ENCODE measurements around the gene MAP2K5.

MAP2K5 gene

GRCh38 chr15:67799801-67800205 lies 257.3 kb downstream of the MAP2K5 start:
- H3K4me3 ChIP-seq (ENCODE audit: low read length), result no peak overlapping the region
- TF ChIP-seq CTCF (conservative IDR thresholded peaks at IDR 0.05; ENCODE audit: low read depth, low read length), result no peak
- DNase-seq (ENCODE audit: low read depth), result no peak

- no peak for DNase-seq (ENCODE audit: low read depth)
- no peak overlapping the region for H3K4me3 ChIP-seq (ENCODE audit: low read length)
- TF ChIP-seq CTCF (conservative IDR thresholded peaks at IDR 0.05; ENCODE audit: low read depth, low read length), result no peak
These were observed 258.6 kb downstream of the MAP2K5 start for GRCh38 chr15:67801142-67801541.

- no peak for DNase-seq (ENCODE audit: low read depth)
- no peak overlapping the region for H3K4me3 ChIP-seq (ENCODE audit: low read length)
- TF ChIP-seq CTCF (conservative IDR thresholded peaks at IDR 0.05; ENCODE audit: low read depth, low read length), result no peak
These were observed 259.7 kb downstream of the MAP2K5 start for GRCh38 chr15:67801926-67802914.

- DNase-seq (ENCODE audit: low read depth), result no peak
- no peak for TF ChIP-seq CTCF (conservative IDR thresholded peaks at IDR 0.05; ENCODE audit: low read depth, low read length)
These were observed 260.8 kb downstream of the MAP2K5 start for GRCh38 chr15:67803299-67803698.

GRCh38 chr15:67803996-67804843 lies 261.7 kb downstream of the MAP2K5 start:
- DNase-seq (ENCODE audit: low read depth), result no peak
- TF ChIP-seq CTCF (conservative IDR thresholded peaks at IDR 0.05; ENCODE audit: low read depth, low read length), result no peak
- no peak overlapping the region for H3K4me3 ChIP-seq (ENCODE audit: low read length)

More at GRCh38 chr15:67803299-67803698, 260.8 kb downstream of the MAP2K5 start:
- no peak overlapping the region for H3K4me3 ChIP-seq (ENCODE audit: low read length)

GRCh38 chr15:67805008-67805665 lies 262.6 kb downstream of the MAP2K5 start:
- no peak for TF ChIP-seq CTCF (conservative IDR thresholded peaks at IDR 0.05; ENCODE audit: low read depth, low read length)
- DNase-seq (ENCODE audit: low read depth), result no peak
- H3K4me3 ChIP-seq (ENCODE audit: low read length), result no peak overlapping the region
